IMR-90 (cell line): ENCODE measurements around the gene PPP2R5A. TPM values are rescaled to one million over a fixed set of nuclear protein-coding genes. Genes with fewer than 3 reads are reported as not detected.

Source experiments
- microRNA-seq, 2 experiments: library from miRNA; stranded (forward) in 1 of 2; unstranded in 1 of 2; fragments of 10-50 nt in 1 of 2; fragments of <30 nt in 1 of 2; gene quantifications in 1 of 2; microRNA quantifications in 1 of 2; one replicate each; pipeline versions ENCODE3 to v1.1.0; 2013 to 2020; ENCODE audit not compliant: insufficient read depth in 1 of 2, insufficient read length in 1 of 2, unreplicated experiment in 1 of 2
- polyA plus RNA-seq, 3 experiments: library from polyadenylated mRNA; depleted of rRNA; stranded (reverse); fragments of >200 nt; gene quantifications; 2 replicates each; pipeline ENCODE4 v1.2.3, GENCODE V29; 2012; ENCODE audit warnings: low replicate concordance in 1 of 3
- small RNA-seq, 5 experiments: library from RNA; depleted of rRNA; stranded (forward); fragments of <200 nt; gene quantifications; one replicate each; pipeline ENCODE3, GENCODE V24; 2012
- total RNA-seq: library from RNA; depleted of rRNA; stranded (reverse); fragments of >200 nt; gene quantifications from 2 replicates; pipeline ENCODE4 v1.2.3, GENCODE V29; 2012; rRNA removed

PPP2R5A gene
- total and polyA plus RNA-seq, 2 of the 4 experiments (the other 2 are of a cell fraction), result 8.4 to 12.6 TPM

Small RNAs within 50 kb of the gene (microRNA-seq; reads per million reads assigned to microRNA genes)
- not detected for gene SNORA16B (ENCODE audit: insufficient read depth, insufficient read length)

Small RNAs within 50 kb of the gene (small RNA-seq; reads per million reads assigned to genes)
- 0 to 0.04 (median 0) reads per million in 5 experiments for gene SNORA16B

Other genes starting within 250 kb of the PPP2R5A start
- gene INTS7, start 249.9 kb upstream of the PPP2R5A start, total RNA-seq, result 20.3 and 24.9 TPM in 2 replicates
- 8.3 and 8.8 TPM in 2 replicates for gene INTS7, start 249.9 kb upstream of the PPP2R5A start, polyA plus RNA-seq (2012; rRNA removed)
- gene DTL, start 249.7 kb upstream of the PPP2R5A start, total RNA-seq, result 16.7 and 19.9 TPM in 2 replicates
- gene DTL, start 249.7 kb upstream of the PPP2R5A start, polyA plus RNA-seq (2012; rRNA removed), result 10.5 and 11.8 TPM in 2 replicates
- gene PACC1, start 129.5 kb downstream of the PPP2R5A start, total RNA-seq, result 8.6 and 10.6 TPM in 2 replicates
- gene PACC1, start 129.5 kb downstream of the PPP2R5A start, polyA plus RNA-seq (2012; rRNA removed), result 12.0 and 13.4 TPM in 2 replicates
- 15.0 and 16.0 TPM in 2 replicates for gene NENF, start 147.5 kb downstream of the PPP2R5A start, total RNA-seq
- 40.4 and 50.6 TPM in 2 replicates for gene NENF, start 147.5 kb downstream of the PPP2R5A start, polyA plus RNA-seq (2012; rRNA removed)